ENCODE results near the gene DAPK1.

GRCh38 chr9:87537625-87538024 is 40.0 kb downstream of the DAPK1 start:
- TF ChIP-seq POLR2A (IDR thresholded peaks at IDR 0.05; ENCODE audit: low read length), result no peak
- no peak for TF ChIP-seq GATA1 (IDR thresholded peaks at IDR 0.05; ENCODE audit: low read depth, low read length)

Measured in erythroblast (primary cell).